RPMI8226 (cell line): ENCODE data around the gene COL20A1.
A peak's percentile ranks its signal among the peaks of the same experiment; 100 is the strongest.
"Not testable (repeated sequence)": the region's sequence is repeated elsewhere in the genome, so short reads cannot be mapped to it uniquely, and the experiment has no call there.

ENCODE experiments used
- DNase-seq: peaks from one replicate; pipeline ENCODE4 v3.0.0-alpha.2; 2015

The COL20A1 gene

GRCh38 chr20:63292904-63293303 lies at the start of gene COL20A1:
Gene COL20A1 (plus strand): TSS chr20:63293186. CDS start chr20:63295108, 1,922 bp downstream.
- DNase-seq = no peak

- no peak for DNase-seq
Measured at GRCh38 chr20:63243604-63244247, 49.3 kb upstream of the COL20A1 start.

GRCh38 chr20:63244468-63244867 lies 48.5 kb upstream of the COL20A1 start:
- DNase-seq = no peak

GRCh38 chr20:63246490-63247288 lies 46.3 kb upstream of the COL20A1 start:
- peak; percentile 84 for DNase-seq

- no peak for DNase-seq
Measured at GRCh38 chr20:63247671-63248228, 45.2 kb upstream of the COL20A1 start.

GRCh38 chr20:63248835-63249591 lies 44.0 kb upstream of the COL20A1 start:
- DNase-seq = peak; percentile 36

GRCh38 chr20:63249891-63250290 lies 43.1 kb upstream of the COL20A1 start:
- no peak for DNase-seq

GRCh38 chr20:63251350-63251749 lies 41.6 kb upstream of the COL20A1 start:
- not testable (repeated sequence) for DNase-seq

GRCh38 chr20:63252284-63252711 lies 40.7 kb upstream of the COL20A1 start:
- DNase-seq = no peak

GRCh38 chr20:63253065-63253437 lies 39.9 kb upstream of the COL20A1 start:
- DNase-seq = no peak

- DNase-seq = no peak
Measured at GRCh38 chr20:63253438-63254231, 39.4 kb upstream of the COL20A1 start.

GRCh38 chr20:63254232-63254605 lies 38.8 kb upstream of the COL20A1 start, which contains the start of gene NKAIN4:
Gene NKAIN4 (minus strand): TSS chr20:63254463. CDS start chr20:63254450, 13 bp downstream.
- no peak for DNase-seq

GRCh38 chr20:63254606-63255384 lies 38.2 kb upstream of the COL20A1 start:
- no peak for DNase-seq

GRCh38 chr20:63255931-63256704 lies 36.9 kb upstream of the COL20A1 start:
- peak; percentile 78 for DNase-seq

GRCh38 chr20:63256954-63257353 lies 36.0 kb upstream of the COL20A1 start:
- no peak for DNase-seq

GRCh38 chr20:63257629-63258028 lies 35.4 kb upstream of the COL20A1 start:
- DNase-seq = no peak

GRCh38 chr20:63258781-63259180 lies 34.2 kb upstream of the COL20A1 start:
- DNase-seq = no peak

GRCh38 chr20:63259734-63260460 lies 33.1 kb upstream of the COL20A1 start:
- DNase-seq = no peak

GRCh38 chr20:63260521-63260920 lies 32.5 kb upstream of the COL20A1 start:
- DNase-seq = no peak
